Neural progenitor cell (in vitro differentiated cells): ENCODE measurements around the gene TEAD3. TPM values are rescaled to one million over a fixed set of nuclear protein-coding genes. Genes with fewer than 3 reads are reported as not detected.
"Not testable (repeated sequence)": the region's sequence is repeated elsewhere in the genome, so short reads cannot be mapped to it uniquely, and the experiment has no call there.

ENCODE experiments used
- DNase-seq: peaks from one replicate; pipeline ENCODE4 v3.0.0-alpha.2; 2016; ENCODE audit warnings: low spot score
- H2AFZ ChIP-seq: fragments of 200-600 bp; sonication (generic); replicated peaks from 2 replicates; pipeline ENCODE4 v1.6.1; 2016; ENCODE audit warnings: antibody characterized with exemption
- H3F3A ChIP-seq: fragments of 200-600 bp; sonication (generic); 2 replicates; pipeline ENCODE4 v1.6.1; 2016; ENCODE audit warnings: antibody characterized with exemption, low read depth
- H3K27ac ChIP-seq: fragments of 200-600 bp; sonication (generic); 2 replicates; pipeline ENCODE4 v1.5.1; 2016; ENCODE audit warnings: mild to moderate bottlenecking
- H3K27me3 ChIP-seq: fragments of 200-600 bp; sonication (generic); 2 replicates; pipeline ENCODE4 v1.6.1; 2016; ENCODE audit warnings: mild to moderate bottlenecking, moderate library complexity
- H3K36me3 ChIP-seq: fragments of 200-600 bp; sonication (generic); 2 replicates; pipeline ENCODE4 v1.5.1; 2016
- H3K4me1 ChIP-seq: fragments of 200-600 bp; sonication (generic); 2 replicates; pipeline ENCODE4 v1.6.1; 2016; ENCODE audit warnings: mixed run types
- H3K4me2 ChIP-seq: fragments of 200-600 bp; sonication (generic); 2 replicates; pipeline ENCODE4 v1.6.1; 2016
- H3K4me3 ChIP-seq: fragments of 200-600 bp; sonication (generic); 2 replicates; pipeline ENCODE4 v1.5.1; 2016
- H3K79me2 ChIP-seq: fragments of 200-600 bp; sonication (generic); 2 replicates; pipeline ENCODE4 v1.6.1; 2016; ENCODE audit warnings: low read depth
- H3K9ac ChIP-seq: fragments of 200-600 bp; sonication (generic); 2 replicates; pipeline ENCODE4 v1.6.1; 2016
- H3K9me3 ChIP-seq: fragments of 200-600 bp; sonication (generic); 2 replicates; pipeline ENCODE4 v1.5.1; 2016; ENCODE audit warnings: low read depth
- H4K20me1 ChIP-seq: fragments of 200-600 bp; sonication (generic); 2 replicates; pipeline ENCODE4 v1.6.1; 2016; ENCODE audit warnings: low read depth
- H3K27ac Mint-ChIP-seq: 3 replicates; pipeline ENCODE4 v1.8.0; 2021; ENCODE audit warnings: mixed read lengths
- H3K27me3 Mint-ChIP-seq: 2 replicates; pipeline ENCODE4 v1.8.0; 2022; ENCODE audit warnings: low read depth, mild to moderate bottlenecking, inconsistent platforms, moderate library complexity, mixed read lengths; ENCODE audit not compliant: insufficient read depth
- H3K36me3 Mint-ChIP-seq: 3 replicates; pipeline ENCODE4 v1.8.0; 2021; ENCODE audit warnings: mixed read lengths
- H3K4me1 Mint-ChIP-seq: 3 replicates; pipeline ENCODE4 v1.8.0; 2021; ENCODE audit warnings: mixed read lengths
- H3K4me3 Mint-ChIP-seq: 3 replicates; pipeline ENCODE4 v1.8.0; 2021; ENCODE audit warnings: mild to moderate bottlenecking, moderate library complexity, mixed read lengths
- H3K9me3 Mint-ChIP-seq: 3 replicates; pipeline ENCODE4 v1.8.0; 2020; ENCODE audit warnings: mixed read lengths
- CTCF ChIP-seq: fragments of 200-600 bp; sonication (generic); IDR thresholded peaks from 2 replicates; pipeline ENCODE4 v1.5.1; 2017; ENCODE audit warnings: antibody characterized with exemption, mild to moderate bottlenecking
- EZH2 ChIP-seq: fragments of 200-600 bp; sonication (generic); IDR thresholded peaks from 2 replicates; pipeline ENCODE4 v1.6.1; 2017; ENCODE audit warnings: antibody characterized with exemption, mild to moderate bottlenecking, moderate library complexity
- EZH2phosphoT487 ChIP-seq: fragments of 200-600 bp; sonication (generic); IDR thresholded peaks from 2 replicates; pipeline ENCODE4 v1.6.1; 2017; ENCODE audit warnings: antibody characterized with exemption
- total RNA-seq: library from RNA; depleted of rRNA; stranded (reverse); fragments of >200 nt; gene quantifications from 2 replicates; pipeline ENCODE4 v1.2.3, GENCODE V29; 2015; ENCODE audit warnings: low replicate concordance

TEAD3 gene
- total RNA-seq, 1 donor from 2014 or later, result 9.7 TPM

- no peak overlapping the region for H2AFZ ChIP-seq
- no peak for DNase-seq
- no peak overlapping the region for H3K27ac Mint-ChIP-seq
Measured at GRCh38 chr6:35519313-35520015, 22.6 kb upstream of the TEAD3 start.

GRCh38 chr6:35518566-35519312 lies 21.9 kb upstream of the TEAD3 start:
- Mint-ChIP-seq H3K9me3 (no peaks in the 10 kb centered on the region), H3K4me3 (peak overlapping the region; percentile 13), H3K4me1 (peaks cover 6% of the 10 kb centered on the region), H3K27me3 (peaks cover 3% of the 10 kb centered on the region), H3K36me3 (no peaks in the 10 kb centered on the region), H3K27ac (peak overlapping the region; percentile 57)
- TF ChIP-seq EZH2phosphoT487 (no peak), CTCF (no peak), EZH2 (no peak)
- Histone ChIP-seq H3F3A (peaks cover 13% of the 10 kb centered on the region), H3K27me3 (no peaks in the 10 kb centered on the region), H3K9ac (no peak overlapping the region), H3K27ac (no peak overlapping the region), H3K36me3 (no peaks in the 10 kb centered on the region), H3K4me3 (no peak overlapping the region), H3K79me2 (no peaks in the 10 kb centered on the region), H3K4me2 (no peak overlapping the region), H3K9me3 (no peaks in the 10 kb centered on the region), H3K4me1 (peaks cover 11% of the 10 kb centered on the region), H2AFZ (no peak overlapping the region), H4K20me1 (no peaks in the 10 kb centered on the region)
- no peak for DNase-seq

More at GRCh38 chr6:35519313-35520015, 22.6 kb upstream of the TEAD3 start:
- Mint-ChIP-seq H3K9me3 (no peaks in the 10 kb centered on the region), H3K27me3 (peaks cover 3% of the 10 kb centered on the region), H3K4me3 (no peak overlapping the region), H3K36me3 (no peaks in the 10 kb centered on the region), H3K4me1 (peaks cover 6% of the 10 kb centered on the region)
- H3K4me1 ChIP-seq, result peaks cover 11% of the 10 kb centered on the region
- no peaks in the 10 kb centered on the region for H3K27me3 ChIP-seq
- H3K27ac ChIP-seq, result no peak overlapping the region
- H3F3A ChIP-seq, result peaks cover 13% of the 10 kb centered on the region
- no peaks in the 10 kb centered on the region for H4K20me1 ChIP-seq
- TF ChIP-seq EZH2phosphoT487 (no peak), CTCF (no peak), EZH2 (no peak)
- no peak overlapping the region for H3K9ac ChIP-seq
- H3K79me2 ChIP-seq, result no peaks in the 10 kb centered on the region
- no peaks in the 10 kb centered on the region for H3K9me3 ChIP-seq
- H3K36me3 ChIP-seq, result no peaks in the 10 kb centered on the region
- no peak overlapping the region for H3K4me2 ChIP-seq
- no peak overlapping the region for H3K4me3 ChIP-seq

- not testable (repeated sequence) for H3K4me1 Mint-ChIP-seq, H4K20me1 ChIP-seq, H2AFZ ChIP-seq, H3K27ac Mint-ChIP-seq, H3K9me3 Mint-ChIP-seq, H3K27me3 ChIP-seq, H3K36me3 ChIP-seq, H3K4me2 ChIP-seq, DNase-seq, H3K27me3 Mint-ChIP-seq, H3K9ac ChIP-seq, H3K79me2 ChIP-seq, H3K36me3 Mint-ChIP-seq, H3K27ac ChIP-seq, H3K9me3 ChIP-seq, H3K4me3 Mint-ChIP-seq, H3K4me3 ChIP-seq
- Histone ChIP-seq H3F3A (peaks cover 13% of the 10 kb centered on the region), H3K4me1 (peaks cover 11% of the 10 kb centered on the region)
Measured at GRCh38 chr6:35517978-35518377, 21.1 kb upstream of the TEAD3 start.

- Histone ChIP-seq H3K9ac (no peak overlapping the region), H3K9me3 (no peaks in the 10 kb centered on the region), H2AFZ (no peak overlapping the region), H3F3A (peaks cover 13% of the 10 kb centered on the region), H3K4me3 (no peak overlapping the region), H3K27ac (no peak overlapping the region), H3K27me3 (no peaks in the 10 kb centered on the region), H4K20me1 (no peaks in the 10 kb centered on the region), H3K4me1 (peaks cover 17% of the 10 kb centered on the region), H3K79me2 (no peaks in the 10 kb centered on the region), H3K36me3 (no peaks in the 10 kb centered on the region), H3K4me2 (no peak overlapping the region)
- Mint-ChIP-seq H3K4me3 (no peak overlapping the region), H3K36me3 (no peaks in the 10 kb centered on the region), H3K27ac (no peak overlapping the region), H3K4me1 (peaks cover 10% of the 10 kb centered on the region), H3K27me3 (peaks cover 7% of the 10 kb centered on the region), H3K9me3 (no peaks in the 10 kb centered on the region)
- no peak for DNase-seq
- TF ChIP-seq CTCF (no peak), EZH2 (no peak), EZH2phosphoT487 (no peak)
Measured at GRCh38 chr6:35516712-35517111, 19.8 kb upstream of the TEAD3 start.

- not testable (repeated sequence) for H2AFZ ChIP-seq, H3K36me3 Mint-ChIP-seq, H3K9me3 Mint-ChIP-seq, H4K20me1 ChIP-seq, H3K4me2 ChIP-seq, H3K27ac ChIP-seq, H3K79me2 ChIP-seq, H3K4me3 Mint-ChIP-seq, H3K36me3 ChIP-seq, H3K4me3 ChIP-seq, H3K9me3 ChIP-seq, H3F3A ChIP-seq, H3K9ac ChIP-seq, H3K27me3 ChIP-seq, H3K27ac Mint-ChIP-seq, DNase-seq
- Mint-ChIP-seq H3K4me1 (peaks cover 13% of the 10 kb centered on the region), H3K27me3 (peaks cover 11% of the 10 kb centered on the region)
- H3K4me1 ChIP-seq, result peaks cover 10% of the 10 kb centered on the region
Measured at GRCh38 chr6:35515939-35516338, 19.1 kb upstream of the TEAD3 start.
